HG03045 (cell line): ENCODE data around the gene EVL.

Experiments
- ATAC-seq: cut with Tn5 transposase; IDR thresholded peaks from one replicate; pipeline ENCODE4 v1.9.1; 2021; ENCODE audit warnings: mild to moderate bottlenecking, moderate library complexity; ENCODE audit not compliant: unreplicated experiment

Gene EVL

DNA sequence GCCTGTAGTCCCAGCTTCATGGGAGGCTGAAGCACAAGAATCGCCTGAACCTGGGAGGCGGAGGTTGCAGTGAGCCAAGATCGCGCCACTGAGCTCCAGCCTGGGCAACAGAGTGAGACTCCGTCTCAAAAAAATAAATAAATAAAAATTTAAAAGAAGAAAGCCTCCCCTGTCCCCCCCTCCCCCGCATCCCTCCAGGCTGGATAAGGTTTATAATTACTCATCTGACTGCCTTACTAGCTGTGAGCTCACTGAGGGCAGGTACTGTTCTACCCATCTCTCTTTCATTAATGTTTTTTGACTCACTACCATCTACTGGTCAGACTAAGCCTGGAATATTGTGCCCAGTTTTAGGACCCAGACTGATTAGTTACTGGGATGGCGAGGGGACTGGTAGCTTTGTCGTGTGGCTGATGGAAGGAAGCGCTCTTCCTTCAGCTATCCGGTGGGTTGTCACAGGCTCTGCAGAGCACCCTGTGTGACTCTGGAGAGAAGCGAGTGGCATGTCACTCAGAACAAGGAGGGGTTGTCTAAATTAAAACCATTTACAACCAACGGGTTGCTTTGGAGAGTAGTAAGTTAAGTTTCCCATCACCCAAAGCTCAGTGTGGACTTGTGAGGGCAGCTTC is 16.9 kb downstream of the EVL start:
- ATAC-seq, result no peak

DNA sequence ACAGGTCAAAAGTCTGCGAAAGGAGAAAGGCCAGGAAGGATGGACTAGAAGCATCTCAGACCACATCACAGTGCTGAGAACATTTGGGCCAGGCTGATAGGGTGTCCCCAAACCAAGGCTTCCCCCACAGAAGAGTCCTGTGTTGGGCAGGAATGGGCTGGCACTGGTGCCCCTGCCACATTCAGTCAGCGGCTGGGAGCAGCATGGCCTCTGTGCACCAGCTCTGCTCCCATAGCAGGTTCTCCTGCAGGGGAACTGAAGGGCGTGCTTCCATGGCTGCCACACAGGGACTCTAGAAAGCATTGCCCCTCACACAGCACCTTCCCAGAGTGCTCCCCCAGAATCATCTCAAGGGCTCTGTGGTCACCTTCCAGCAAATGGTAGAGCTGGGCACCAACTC is 17.5 kb downstream of the EVL start:
- ATAC-seq, result no peak

DNA sequence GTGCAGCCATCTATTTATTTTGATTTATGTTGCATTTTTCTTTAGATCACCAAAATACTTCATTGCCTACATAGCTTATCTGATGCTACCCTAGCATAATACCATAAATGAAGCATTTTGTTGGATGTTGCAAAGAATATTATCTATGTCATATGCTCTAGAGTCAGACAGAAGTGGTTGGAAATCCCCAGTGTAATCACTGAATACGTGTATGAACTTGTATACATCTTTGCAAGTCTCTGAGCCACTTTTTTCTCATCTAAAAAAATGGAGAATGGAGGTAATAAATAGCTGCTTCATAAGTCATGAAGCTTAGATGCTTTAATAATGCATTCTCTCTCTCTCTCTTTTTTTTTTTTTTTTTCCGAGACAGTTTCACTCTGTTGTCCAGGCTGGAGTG is 18.5 kb downstream of the EVL start:
- ATAC-seq, result no peak

DNA sequence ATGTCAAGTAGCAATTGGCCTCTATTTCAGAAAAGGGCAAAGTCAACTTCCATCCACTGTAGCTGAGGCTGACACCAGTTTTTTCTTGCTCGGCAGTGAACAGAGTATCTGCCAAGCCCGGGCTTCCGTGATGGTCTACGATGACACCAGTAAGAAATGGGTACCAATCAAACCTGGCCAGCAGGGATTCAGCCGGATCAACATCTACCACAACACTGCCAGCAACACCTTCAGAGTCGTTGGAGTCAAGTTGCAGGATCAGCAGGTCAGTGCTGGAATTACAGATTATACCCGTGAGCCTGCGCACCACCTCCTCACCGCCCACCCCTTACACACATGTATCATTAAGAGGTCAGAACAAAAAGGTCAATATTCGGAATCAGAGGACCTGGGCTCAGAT is 19.4 kb downstream of the EVL start:
- no peak for ATAC-seq

DNA sequence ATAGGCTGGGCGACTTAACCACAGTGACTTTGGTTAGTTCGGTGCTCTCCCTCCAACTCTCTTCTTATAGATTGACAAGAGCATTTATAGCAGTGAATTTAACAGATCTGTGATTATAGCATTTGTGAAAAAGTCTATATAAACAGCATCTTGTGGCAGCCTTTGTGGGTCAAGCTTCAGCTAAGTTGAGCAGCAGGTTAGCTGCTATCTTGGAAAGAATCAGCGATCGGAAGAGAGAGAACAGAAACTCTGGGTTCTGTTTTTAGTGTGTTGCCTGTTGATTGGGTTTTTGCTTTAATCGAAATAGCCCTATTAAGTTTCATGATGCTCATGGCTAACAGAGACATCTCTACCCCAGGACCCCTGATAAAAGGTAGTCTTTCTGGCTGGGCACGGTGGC is 20.2 kb downstream of the EVL start:
- ATAC-seq, result no peak

DNA sequence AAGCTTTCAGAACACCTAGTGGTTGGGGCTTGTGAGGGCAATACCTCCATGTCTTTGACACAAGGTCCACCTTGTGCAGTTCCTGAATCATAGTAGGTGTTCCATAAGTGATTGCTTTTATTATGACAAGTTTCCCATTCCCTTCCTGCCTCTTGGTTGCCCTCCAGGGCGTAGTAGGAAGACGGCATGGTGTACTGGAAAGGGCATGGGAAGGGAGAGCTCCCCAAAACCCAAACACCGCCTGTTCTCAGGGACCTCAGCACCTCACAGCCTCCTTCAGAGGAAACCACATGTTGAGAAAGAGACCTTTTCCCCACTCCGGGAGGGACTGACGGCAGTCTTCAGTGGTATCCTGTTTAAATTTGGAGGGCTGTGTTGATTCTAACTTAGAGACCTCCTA is 21.1 kb downstream of the EVL start:
- ATAC-seq, result no peak

DNA sequence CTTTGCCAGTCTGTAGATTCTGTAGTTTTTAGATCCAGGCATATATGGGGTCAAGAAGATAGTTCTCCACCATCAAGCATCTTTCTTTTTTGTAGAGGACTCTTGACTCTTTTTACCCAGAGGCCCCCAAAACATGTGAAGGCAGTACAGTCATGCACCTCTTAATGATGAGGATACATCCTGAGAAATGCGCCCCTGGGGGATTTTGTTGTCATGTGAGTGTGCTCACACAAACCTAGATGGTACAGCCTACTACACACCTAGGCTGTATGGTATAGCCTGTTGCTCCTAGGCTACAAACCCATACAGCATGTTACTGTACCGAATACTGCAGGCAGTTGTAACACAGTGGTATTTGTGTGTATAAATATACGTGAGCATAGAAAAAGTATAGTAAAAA is 23.0 kb downstream of the EVL start:
- ATAC-seq, result no peak

DNA sequence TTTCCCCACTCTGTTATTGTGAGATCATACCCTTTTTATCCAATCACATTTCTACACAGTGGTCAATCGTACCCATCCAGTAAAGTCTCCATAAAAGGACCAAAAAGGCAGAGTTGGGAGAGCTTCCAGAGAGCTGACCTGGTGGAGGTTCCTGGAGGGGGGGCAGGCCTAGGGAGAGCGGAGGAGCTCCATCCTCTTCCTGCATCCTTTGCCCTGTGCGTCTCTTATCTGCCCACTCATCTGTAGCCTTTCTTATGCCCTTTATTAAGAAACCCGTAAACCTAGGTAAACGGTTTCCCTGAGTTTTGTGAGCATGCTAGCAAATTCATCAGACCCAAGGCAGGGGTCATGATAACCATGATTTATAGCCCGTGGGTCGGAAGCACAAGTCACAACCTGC is 26.2 kb downstream of the EVL start:
- ATAC-seq, result no peak

DNA sequence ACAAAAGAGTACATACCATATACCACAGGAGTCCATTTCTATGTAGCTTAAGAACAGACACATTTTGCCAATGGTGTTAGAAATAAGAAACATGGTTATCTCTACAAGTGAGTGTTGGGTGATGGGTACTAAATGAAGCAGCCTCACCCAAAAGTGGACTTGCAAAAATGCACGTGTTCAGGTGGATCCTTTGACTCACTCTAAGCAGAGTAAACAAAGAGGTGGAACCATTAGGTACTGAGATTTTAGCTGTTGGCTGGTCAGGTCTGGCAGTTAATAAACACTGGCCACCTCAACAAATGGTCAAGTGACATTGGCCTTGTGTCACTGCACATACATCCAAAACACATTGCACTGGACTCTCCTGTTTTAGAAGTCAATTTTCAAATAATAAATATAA is 27.6 kb downstream of the EVL start:
- no peak for ATAC-seq

DNA sequence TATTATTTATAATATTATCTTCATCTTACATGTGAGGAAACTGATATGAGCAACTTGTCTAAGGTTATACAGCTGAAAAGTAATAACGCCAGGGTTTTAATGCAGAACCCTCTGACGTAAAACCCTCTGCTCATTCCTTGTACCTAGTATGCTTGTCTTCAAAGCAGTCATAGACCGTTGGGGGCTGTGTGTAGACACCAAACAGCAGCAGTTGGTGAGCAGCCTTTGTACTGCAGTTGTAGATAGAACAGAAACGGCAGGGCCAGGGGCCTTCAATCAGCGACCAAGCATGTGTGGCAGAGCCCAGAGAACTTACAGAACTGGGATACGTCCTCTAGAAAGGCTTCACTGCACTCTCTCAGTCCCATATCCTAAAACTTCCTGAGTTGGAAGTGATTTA is 28.1 kb downstream of the EVL start:
- ATAC-seq, result no peak

DNA sequence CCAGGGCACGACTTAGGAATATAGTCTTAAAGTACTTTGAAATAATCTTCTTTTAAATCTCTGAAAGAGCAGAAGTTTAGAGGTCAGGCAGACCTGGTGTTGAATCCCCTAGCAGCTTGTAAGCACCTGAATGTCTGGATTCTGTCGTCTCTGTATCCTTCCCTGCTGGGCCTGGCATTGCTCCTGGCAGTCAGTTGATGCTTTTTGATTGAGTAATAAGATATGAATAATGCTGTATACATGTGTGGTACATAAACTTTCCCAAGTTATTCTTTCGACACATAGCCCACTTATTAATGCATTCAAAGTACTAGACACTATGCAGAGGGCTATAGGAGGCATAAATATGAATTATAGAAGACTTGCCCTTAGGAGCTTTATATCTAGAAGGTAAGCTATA is 31.4 kb downstream of the EVL start:
- ATAC-seq, result no peak

DNA sequence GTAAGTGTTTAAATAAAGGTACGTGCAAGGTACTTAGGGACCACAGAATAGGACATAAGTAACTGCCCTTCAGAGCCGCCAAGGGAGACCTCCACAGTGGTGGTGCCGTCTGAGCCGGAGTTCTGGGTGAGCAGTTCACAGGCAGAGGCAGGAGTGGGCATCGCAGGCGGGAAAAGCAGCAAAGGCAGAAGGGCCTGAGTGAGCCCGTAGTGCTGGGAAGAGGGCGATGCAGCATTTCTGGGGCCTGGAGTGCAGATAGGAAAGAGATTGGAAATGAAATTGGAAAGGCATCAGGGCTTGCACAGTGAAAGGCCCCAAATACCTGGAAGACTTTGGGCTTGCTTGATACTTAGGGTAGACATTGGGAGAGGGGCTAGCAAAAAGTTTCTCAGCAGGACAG is 32.9 kb downstream of the EVL start:
- ATAC-seq, result no peak

DNA sequence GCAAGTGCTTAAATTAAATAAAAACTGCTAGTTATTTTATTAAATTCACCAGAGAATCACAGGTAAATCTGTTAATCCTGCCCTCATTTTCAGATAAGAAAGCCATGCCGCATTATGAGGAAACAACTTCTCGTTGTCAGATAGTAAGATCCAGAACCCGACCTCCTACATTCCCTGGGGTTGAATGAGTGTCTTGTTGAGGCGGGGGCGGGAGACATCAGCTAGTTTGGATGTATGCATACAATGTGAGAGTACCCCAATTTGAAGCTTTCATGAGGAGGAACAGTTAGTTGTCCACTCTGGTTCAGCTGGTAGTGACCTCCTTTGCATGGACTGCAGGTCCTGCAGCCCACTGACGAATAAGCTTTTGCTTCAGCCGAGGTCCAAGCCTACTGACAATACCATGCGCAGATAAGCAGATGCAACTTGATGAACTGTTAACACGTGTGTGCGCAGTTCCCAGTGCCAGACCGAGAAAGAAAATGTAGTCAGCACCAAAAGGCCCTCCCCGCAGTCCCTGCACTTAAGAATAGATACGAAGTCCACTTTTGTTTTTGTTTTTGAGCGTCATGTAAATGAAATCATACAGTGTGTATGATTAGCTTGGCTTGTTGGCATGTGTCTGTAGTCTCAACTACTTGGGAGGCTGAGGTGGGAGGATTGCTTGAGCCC is 34.9 kb downstream of the EVL start:
- no peak for ATAC-seq

DNA sequence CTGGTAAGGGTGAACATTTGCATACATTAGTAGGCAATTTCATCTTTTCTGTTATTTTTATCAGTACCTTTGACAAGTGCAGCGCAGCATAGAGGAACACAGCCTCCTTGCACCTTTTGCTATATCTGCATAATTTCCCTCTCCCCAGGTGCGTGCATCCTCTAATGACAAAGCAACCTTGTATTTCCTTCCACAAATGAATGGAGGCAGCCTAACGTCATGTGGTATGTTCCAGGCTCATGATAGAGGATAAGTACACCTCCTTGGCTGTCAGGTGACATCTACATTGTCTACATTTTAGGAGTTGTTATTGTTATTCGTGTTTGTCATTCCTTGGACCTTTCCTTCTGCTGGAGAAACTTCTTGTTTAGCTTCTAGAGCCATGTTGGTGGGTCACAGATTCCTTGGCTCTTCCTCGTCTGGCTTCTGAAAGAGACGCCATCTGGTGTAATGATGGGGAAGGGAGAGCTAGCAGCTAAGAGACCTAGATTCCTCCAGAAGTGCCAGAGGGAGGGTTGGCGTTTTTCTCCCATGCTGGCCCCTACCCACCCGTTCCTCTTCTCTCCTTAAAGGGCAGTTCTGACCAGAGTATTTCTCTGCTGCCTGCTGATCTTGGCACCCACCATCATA is 37.0 kb downstream of the EVL start:
- ATAC-seq, result no peak

DNA sequence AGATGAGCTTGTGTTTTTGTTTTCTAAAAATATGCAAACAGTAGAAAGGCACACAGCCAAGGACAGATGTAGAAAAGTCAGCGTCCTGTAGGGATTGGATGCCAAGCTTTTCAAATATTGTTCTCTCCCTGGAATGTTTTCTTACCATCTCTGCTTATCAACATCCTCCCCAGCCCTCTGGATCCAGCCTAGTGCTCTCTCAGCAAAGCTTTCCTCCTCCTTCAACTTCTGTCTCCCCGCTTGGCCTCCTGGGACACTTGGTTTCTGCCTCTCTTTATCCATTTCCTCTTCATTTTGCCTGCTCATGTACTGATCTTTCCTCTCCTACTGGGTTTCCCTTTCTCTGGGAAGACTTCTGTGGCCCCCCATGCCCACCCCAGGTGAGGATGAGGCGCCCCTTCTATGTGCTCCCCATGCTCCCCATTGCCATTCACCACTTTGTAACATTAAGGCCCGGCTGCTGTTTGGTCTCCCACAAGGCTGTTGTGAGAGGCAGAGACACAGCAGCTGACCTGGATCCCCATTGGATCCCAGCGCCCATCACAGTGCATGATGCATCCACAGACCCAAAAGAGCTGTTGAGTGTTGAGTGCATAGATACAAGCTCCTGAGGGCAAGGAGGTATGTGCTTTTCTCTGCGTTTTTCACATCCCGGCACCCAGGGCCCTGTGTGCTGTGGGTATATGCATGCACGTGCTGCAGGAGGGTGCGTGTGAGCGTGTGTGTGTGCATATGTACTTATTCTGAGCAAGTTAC is 38.2 kb downstream of the EVL start:
- ATAC-seq, result no peak

DNA sequence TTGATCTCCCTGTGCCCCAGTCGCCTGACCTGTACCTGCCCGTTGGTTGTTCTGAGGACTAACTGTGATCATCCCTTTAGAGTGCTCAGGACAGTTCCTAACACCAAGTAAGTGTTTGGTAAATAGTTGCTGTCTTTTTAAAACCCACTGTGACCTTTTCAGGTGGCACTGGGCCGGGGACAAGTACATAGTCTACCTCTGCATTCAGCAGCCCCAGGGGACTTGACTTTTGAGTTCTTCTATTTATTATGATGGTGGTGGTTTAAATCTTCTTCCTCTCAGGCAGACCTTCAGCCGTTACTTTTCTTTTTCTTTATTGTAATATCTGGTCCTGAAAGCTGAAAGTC is 38.8 kb downstream of the EVL start:
- no peak for ATAC-seq

DNA sequence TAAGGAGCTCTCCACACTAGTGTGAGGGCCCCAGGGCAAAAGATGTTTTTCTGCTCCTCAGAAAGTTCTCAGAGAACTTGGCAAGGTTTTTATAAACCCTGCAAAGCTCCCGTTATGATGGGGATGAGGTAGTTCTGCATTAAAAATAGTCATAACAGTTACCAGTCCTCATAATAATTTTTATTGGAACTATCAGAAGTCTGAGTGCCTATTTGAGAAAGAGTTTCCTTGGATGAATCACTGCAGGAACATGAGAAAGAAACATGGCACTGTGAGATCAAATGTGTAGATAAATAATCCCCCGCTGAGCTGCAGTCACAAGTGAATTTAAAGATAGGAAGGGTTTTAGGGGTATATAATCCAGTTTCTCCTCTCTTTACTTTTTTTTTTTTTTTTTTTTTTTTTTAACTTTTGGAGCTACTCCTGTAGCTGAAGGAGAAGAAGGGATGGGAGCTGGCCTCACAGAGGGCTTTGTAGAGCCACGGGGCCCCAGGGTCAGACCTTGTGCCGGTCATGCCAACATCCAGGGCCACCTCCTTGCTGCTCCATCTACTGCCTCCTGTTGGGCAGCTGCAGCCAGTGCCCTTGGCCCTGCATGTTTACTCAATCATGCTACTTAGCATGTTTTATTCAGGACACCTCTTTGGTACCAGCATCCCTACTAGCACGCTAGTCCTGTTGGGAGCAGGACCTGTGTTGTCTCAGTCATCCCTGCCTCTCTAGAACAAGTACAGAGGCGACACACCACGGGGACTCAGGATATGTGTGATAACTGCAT is 39.5 kb downstream of the EVL start:
- ATAC-seq, result no peak

DNA sequence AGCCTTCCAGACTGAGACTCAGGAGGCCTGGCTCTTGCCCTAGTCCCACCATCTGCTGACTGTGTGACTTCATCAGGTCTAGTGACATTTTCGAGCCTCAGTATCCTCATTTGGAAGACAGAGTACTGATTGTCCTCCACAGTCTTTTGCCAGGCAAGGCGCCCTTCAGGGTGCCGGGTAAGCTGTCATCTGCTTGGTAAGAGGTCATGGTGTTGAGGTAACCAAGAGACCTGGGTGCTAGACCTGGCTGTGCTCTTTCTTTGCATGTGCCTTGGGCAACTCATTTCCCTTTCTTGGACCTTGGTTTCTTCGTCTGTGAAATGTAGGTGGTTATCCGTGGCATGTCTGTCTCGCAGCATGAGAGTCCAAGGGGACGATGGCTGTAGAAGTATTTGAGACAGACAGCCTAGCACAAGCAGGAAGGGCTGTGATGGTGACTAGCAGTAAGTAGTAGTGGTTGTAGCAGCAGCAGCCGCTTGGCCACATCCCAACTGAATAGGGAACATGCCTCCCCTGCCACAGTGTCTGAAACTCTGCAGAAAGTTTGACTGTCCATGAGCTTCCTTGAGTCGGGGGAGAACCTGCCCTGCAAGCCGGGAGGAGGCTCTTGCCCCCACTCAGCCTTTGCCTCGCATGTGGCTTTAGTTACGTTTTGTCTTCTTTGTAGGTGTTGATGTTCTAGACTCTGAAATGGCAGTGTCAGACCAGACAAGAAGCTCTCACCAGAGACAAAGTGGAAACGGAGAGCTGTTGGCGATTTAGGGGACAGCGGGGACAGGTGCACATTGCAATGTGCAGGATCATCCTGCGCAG is 40.3 kb downstream of the EVL start:
- ATAC-seq, result no peak

DNA sequence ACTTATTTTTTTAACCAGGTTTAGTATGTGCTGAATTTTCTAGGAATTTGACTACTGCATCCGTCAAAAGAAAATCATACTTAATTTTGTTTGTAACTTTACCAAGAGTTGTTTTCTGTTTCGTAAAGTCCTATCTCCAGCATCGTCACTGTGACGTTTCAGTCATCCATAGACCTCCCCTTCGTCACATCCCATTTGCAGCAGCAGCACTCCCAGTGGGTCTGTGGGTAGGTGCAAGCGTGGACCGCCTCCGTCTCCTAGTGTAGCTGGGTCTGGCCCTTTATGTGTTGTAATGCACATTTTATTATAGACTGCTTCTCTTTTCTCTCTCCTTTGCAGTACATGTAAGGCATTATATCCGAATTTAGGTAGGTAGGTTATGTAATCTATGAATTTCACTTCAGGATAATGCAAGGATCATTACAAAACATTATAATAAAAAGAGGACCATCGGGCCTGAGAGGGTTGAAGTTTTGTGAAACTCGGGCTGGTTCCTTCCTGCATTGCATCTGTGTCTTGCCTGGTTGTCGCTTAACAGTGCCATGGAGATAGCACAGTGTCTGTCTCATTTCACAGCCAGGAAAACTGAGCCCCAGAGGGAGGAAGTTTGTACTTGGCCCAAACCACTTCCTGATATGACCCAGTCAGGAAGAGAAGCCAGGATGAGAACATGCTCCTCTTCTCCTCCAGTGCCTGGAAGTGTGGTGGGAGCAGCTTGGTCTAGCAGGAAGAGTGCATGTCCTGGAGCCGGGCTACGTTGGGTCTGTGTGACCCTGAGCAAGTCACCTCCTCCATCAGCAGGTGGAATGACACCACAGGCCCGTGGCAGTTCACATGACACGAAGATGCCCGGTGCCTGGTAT is 41.3 kb downstream of the EVL start:
- ATAC-seq, result no peak

DNA sequence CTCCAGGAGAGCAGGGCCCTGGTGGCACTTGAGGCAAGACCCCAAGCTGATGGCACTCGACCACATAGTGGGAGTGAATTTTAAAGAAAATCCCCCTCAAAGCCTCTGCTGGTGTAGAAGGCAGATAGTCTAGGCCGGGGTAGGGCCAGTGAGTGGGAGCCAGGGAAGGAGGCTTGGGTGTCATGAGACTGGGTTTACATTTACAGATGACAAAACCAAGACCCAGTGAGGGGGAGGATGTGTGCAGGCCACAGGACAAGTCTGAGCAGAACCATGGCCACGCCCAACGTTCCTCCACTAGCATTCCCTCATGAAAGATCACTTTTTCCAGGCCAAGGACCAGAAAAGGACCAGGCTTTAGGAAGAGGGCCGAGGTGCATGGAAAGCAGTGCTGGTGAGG is 42.0 kb downstream of the EVL start:
- ATAC-seq, result no peak
